Neuronal stem cell (in vitro differentiated cells): ENCODE measurements around the gene NSG2. TPM values are rescaled to one million over a fixed set of nuclear protein-coding genes. Genes with fewer than 3 reads are reported as not detected.

Experiments used
- DNase-seq: peaks from one replicate; pipeline ENCODE4 v3.0.0-alpha.2; 2013; ENCODE audit warnings: low spot score
- H2AFZ ChIP-seq: one replicate; pipeline ENCODE4 v1.6.1; 2013; ENCODE audit warnings: mild to moderate bottlenecking, low read length, inconsistent platforms
- H2AK5ac ChIP-seq: 2 replicates; pipeline ENCODE4 v1.6.1; 2013; ENCODE audit warnings: low read depth, mild to moderate bottlenecking, inconsistent platforms, low read length, moderate library complexity, mixed read lengths
- H2BK120ac ChIP-seq: 2 replicates; pipeline ENCODE4 v1.6.1; 2013; ENCODE audit warnings: low read depth, mild to moderate bottlenecking, inconsistent platforms, low read length, moderate library complexity, mixed read lengths
- H2BK12ac ChIP-seq: one replicate; pipeline ENCODE4 v1.6.1; 2013; ENCODE audit warnings: low read length, inconsistent platforms
- H2BK15ac ChIP-seq: 2 replicates; pipeline ENCODE4 v1.6.1; 2013; ENCODE audit warnings: mild to moderate bottlenecking, low read length, inconsistent platforms, mixed read lengths
- H2BK5ac ChIP-seq: one replicate; pipeline ENCODE4 v1.6.1; 2013; ENCODE audit warnings: inconsistent platforms, mild to moderate bottlenecking, low read length, moderate library complexity
- H3K14ac ChIP-seq: one replicate; pipeline ENCODE4 v1.6.1; 2013; ENCODE audit warnings: low read length, inconsistent platforms
- H3K18ac ChIP-seq: 2 replicates; pipeline ENCODE4 v1.6.1; 2013; ENCODE audit warnings: low read length, inconsistent platforms
- H3K23ac ChIP-seq: 2 replicates; pipeline ENCODE4 v1.6.1; 2013; ENCODE audit warnings: low read depth, mild to moderate bottlenecking, mixed read lengths, low read length, inconsistent platforms; ENCODE audit not compliant: poor library complexity
- H3K27ac ChIP-seq: replicated peaks from 3 replicates; pipeline ENCODE4 v1.5.1; 2013; ENCODE audit warnings: low read length, inconsistent platforms
- H3K27me3 ChIP-seq, 3 experiments: 2 replicates each; pipeline ENCODE4 v1.6.1; 2013; ENCODE audit warnings: low read length in 3 of 3, mild to moderate bottlenecking in 2 of 3, inconsistent platforms in 1 of 3, low read depth in 1 of 3, mixed read lengths in 1 of 3, moderate library complexity in 1 of 3; ENCODE audit not compliant: control insufficient read depth in 3 of 3, insufficient read depth in 3 of 3
- H3K36me3 ChIP-seq, 2 donors: replicated peaks in 1 of 2; 2 replicates each; pipeline ENCODE4 v1.6.1; 2013; ENCODE audit warnings: low read length in 2 of 2; ENCODE audit not compliant: control insufficient read depth in 2 of 2, insufficient read depth in 2 of 2
- H3K4ac ChIP-seq: 2 replicates; pipeline ENCODE4 v1.6.1; 2013; ENCODE audit warnings: inconsistent platforms, mild to moderate bottlenecking, low read length, moderate library complexity
- H3K4me1 ChIP-seq, 2 donors: 1 replicate in 1 of 2; 2 replicates in 1 of 2; pipeline ENCODE4 v1.6.1; 2013; ENCODE audit warnings: low read length in 2 of 2, low read depth in 1 of 2; ENCODE audit not compliant: control insufficient read depth in 2 of 2, insufficient read depth in 1 of 2
- H3K4me2 ChIP-seq: one replicate; pipeline ENCODE4 v1.6.1; 2013; ENCODE audit warnings: mild to moderate bottlenecking, low read length, inconsistent platforms; ENCODE audit not compliant: insufficient read depth, poor library complexity, severe bottlenecking
- H3K4me3 ChIP-seq, 2 donors: 2 replicates each; pipeline ENCODE4 v1.5.1; 2013; ENCODE audit warnings: low read length in 2 of 2, mild to moderate bottlenecking in 2 of 2, inconsistent platforms in 1 of 2, moderate library complexity in 1 of 2
- H3K79me1 ChIP-seq: one replicate; pipeline ENCODE4 v1.6.1; 2013; ENCODE audit warnings: low read depth, mild to moderate bottlenecking, inconsistent platforms, low read length, moderate library complexity
- H3K9ac ChIP-seq: one replicate; pipeline ENCODE4 v1.6.1; 2013; ENCODE audit warnings: mild to moderate bottlenecking, low read depth, low read length, inconsistent platforms; ENCODE audit not compliant: poor library complexity
- H3K9me3 ChIP-seq, 2 donors: replicated peaks in 1 of 2; 2 replicates each; pipeline versions ENCODE3 to v1.6.1; 2013; ENCODE audit warnings: low read length in 2 of 2, mild to moderate bottlenecking in 2 of 2, inconsistent platforms in 1 of 2, low read depth in 1 of 2, mixed read lengths in 1 of 2, moderate library complexity in 1 of 2; ENCODE audit not compliant: control insufficient read depth in 2 of 2, insufficient read depth in 1 of 2
- H4K8ac ChIP-seq: one replicate; pipeline ENCODE4 v1.6.1; 2013; ENCODE audit warnings: low read depth, mild to moderate bottlenecking, inconsistent platforms, low read length, moderate library complexity
- H4K91ac ChIP-seq: one replicate; pipeline ENCODE4 v1.6.1; 2013; ENCODE audit warnings: low read length, low read depth, mild to moderate bottlenecking, inconsistent platforms; ENCODE audit not compliant: poor library complexity
- WGBS, 2 donors: extraction: QIAGEN DNeasy Blood & Tissue Kit; methylation state at CpG; one replicate each; pipeline ENCODE4 v1.1.7; 2013; ENCODE audit warnings: missing lambda C conversion rate in 2 of 2, mixed read lengths in 1 of 2; ENCODE audit not compliant: insufficient read length in 2 of 2, insufficient replicate concordance in 1 of 2; ENCODE audit errors: extremely low coverage in 2 of 2; 5-methylcytosine and 5-hydroxymethylcytosine counted together
- polyA plus RNA-seq, 2 experiments: library from polyadenylated mRNA; stranded (reverse); fragments of 200-250 nt; gene quantifications; one replicate each; pipeline ENCODE4 v1.2.3, GENCODE V29; 2013

NSG2 gene
- 0.42 TPM for polyA plus RNA-seq (2013, experiment 1 of 2)
- polyA plus RNA-seq (2013, experiment 2 of 2) = 0.37 TPM

GRCh38 chr5:174045470-174046025 is at the start of gene NSG2:
Gene NSG2 (plus strand): TSS chr5:174045706. CDS start chr5:174046756, 1,050 bp downstream.
- H2AK5ac ChIP-seq = no peak within 1 kb of the TSS
- H3K4me3 ChIP-seq = no peak within 1 kb of the TSS
- no peak within 1 kb of the TSS for H3K14ac ChIP-seq
- H3K27ac ChIP-seq = no peak within 1 kb of the TSS
- no peak within 1 kb of the TSS for H3K4ac ChIP-seq
- H2BK12ac ChIP-seq = no peak within 1 kb of the TSS
- no peak within 1 kb of the TSS for H4K91ac ChIP-seq
- H4K8ac ChIP-seq = no peak within 1 kb of the TSS
- H3K4me2 ChIP-seq = no peak within 1 kb of the TSS
- no peak within 1 kb of the TSS for H2BK5ac ChIP-seq
- no peaks in the 10 kb centered on the region for H3K79me1 ChIP-seq
- WGBS, 2 donors = no CpG with 5 or more reads among the region's 17 CpGs
- no peak within 1 kb of the TSS for H3K23ac ChIP-seq
- H3K36me3 ChIP-seq = no peaks in the 10 kb centered on the region
- H3K4me1 ChIP-seq = no peaks in the 10 kb centered on the region
- no peak within 1 kb of the TSS for H3K9ac ChIP-seq
- peak; percentile 90 for DNase-seq
- no peak within 1 kb of the TSS for H2BK120ac ChIP-seq
- no peak within 1 kb of the TSS for H2AFZ ChIP-seq
- peaks cover 0 to 2% (median 0%) of the 10 kb centered on the region in 3 experiments for H3K27me3 ChIP-seq
- H3K18ac ChIP-seq = no peak within 1 kb of the TSS
- H2BK15ac ChIP-seq = no peak within 1 kb of the TSS
- no peaks in the 10 kb centered on the region for H3K9me3 ChIP-seq

GRCh38 chr5:173997331-173997730 is 48.2 kb upstream of the NSG2 start:
- no CpG with 5 or more reads among the region's 4 CpGs for WGBS, 2 donors
- Histone ChIP-seq H3K27ac (no peak overlapping the region), H3K23ac (no peak overlapping the region), H3K18ac (no peak overlapping the region), H2BK120ac (no peak overlapping the region), H3K9ac (peak overlapping the region; percentile 70), H3K4me2 (no peak overlapping the region), H4K8ac (peak overlapping the region; percentile 86), H2BK5ac (no peak overlapping the region), H3K4me3 (no peak overlapping the region), H3K79me1 (no peaks in the 10 kb centered on the region), H2AK5ac (no peak overlapping the region), H4K91ac (no peak overlapping the region), H3K36me3 (no peaks in the 10 kb centered on the region), H2BK15ac (no peak overlapping the region), H3K4me1 (no peaks in the 10 kb centered on the region), H2AFZ (no peak overlapping the region), H2BK12ac (no peak overlapping the region), H3K4ac (peak overlapping the region; percentile 56), H3K27me3 (peaks cover 0 to 9% (median 0%) of the 10 kb centered on the region in 3 experiments), H3K9me3 (no peaks in the 10 kb centered on the region), H3K14ac (no peak overlapping the region)
- DNase-seq = no peak

GRCh38 chr5:173998531-173998930 is 47.0 kb upstream of the NSG2 start:
- Histone ChIP-seq H3K9ac (no peak overlapping the region), H3K36me3 (no peaks in the 10 kb centered on the region), H2AFZ (no peak overlapping the region), H2BK120ac (no peak overlapping the region), H3K4me3 (no peak overlapping the region), H2BK15ac (no peak overlapping the region), H3K9me3 (no peaks in the 10 kb centered on the region), H3K18ac (no peak overlapping the region), H2AK5ac (no peak overlapping the region), H3K14ac (no peak overlapping the region), H4K8ac (no peak overlapping the region), H2BK5ac (no peak overlapping the region), H3K4me2 (no peak overlapping the region), H3K27me3 (peaks cover 0 to 13% (median 0%) of the 10 kb centered on the region in 3 experiments), H3K79me1 (no peaks in the 10 kb centered on the region), H3K27ac (no peak overlapping the region), H2BK12ac (no peak overlapping the region), H3K4me1 (no peaks in the 10 kb centered on the region), H3K4ac (no peak overlapping the region), H3K23ac (no peak overlapping the region), H4K91ac (no peak overlapping the region)
- DNase-seq = no peak
- WGBS, 2 donors = no CpG with 5 or more reads among the region's 4 CpGs

GRCh38 chr5:174000076-174000475 is 45.4 kb upstream of the NSG2 start:
- Histone ChIP-seq H3K9ac (no peak overlapping the region), H3K23ac (no peak overlapping the region), H2AFZ (no peak overlapping the region), H3K9me3 (no peaks in the 10 kb centered on the region), H3K4me3 (no peak overlapping the region), H3K4ac (no peak overlapping the region), H3K4me2 (no peak overlapping the region), H3K14ac (no peak overlapping the region), H4K8ac (no peak overlapping the region), H3K27ac (no peak overlapping the region), H3K4me1 (no peaks in the 10 kb centered on the region), H4K91ac (no peak overlapping the region), H3K36me3 (no peaks in the 10 kb centered on the region), H2BK5ac (no peak overlapping the region), H2BK120ac (no peak overlapping the region), H3K18ac (no peak overlapping the region), H3K79me1 (no peaks in the 10 kb centered on the region), H3K27me3 (peaks cover 0 to 15% (median 0%) of the 10 kb centered on the region in 3 experiments), H2BK15ac (no peak overlapping the region), H2BK12ac (no peak overlapping the region), H2AK5ac (no peak overlapping the region)
- no peak for DNase-seq
- no CpG with 5 or more reads among the region's 4 CpGs for WGBS, 2 donors
